OCI-LY1 (cell line): Measurements from ENCODE around the gene AMDHD1.

Source experiments
- H2AFZ ChIP-seq: fragments of 200-600 bp; sonication (generic), shearing (Covaris generic); 2 replicates; pipeline ENCODE4 v1.6.0; 2014; ENCODE audit warnings: antibody characterized with exemption, mild to moderate bottlenecking, low read length
- H3F3A ChIP-seq: fragments of 200-600 bp; sonication (generic), shearing (Covaris generic); 2 replicates; pipeline ENCODE4 v1.6.0; 2014; ENCODE audit warnings: mild to moderate bottlenecking, antibody characterized with exemption, low read length, moderate library complexity; ENCODE audit not compliant: insufficient read depth
- H3K27ac ChIP-seq: fragments of 200-600 bp; sonication (generic); 2 replicates; pipeline ENCODE4 v1.5.1; 2014; ENCODE audit warnings: low read length, mixed run types, mild to moderate bottlenecking, low read depth; ENCODE audit not compliant: poor library complexity, severe bottlenecking
- H3K27me3 ChIP-seq: fragments of 200-600 bp; sonication (generic); 2 replicates; pipeline ENCODE4 v1.6.0; 2014; ENCODE audit warnings: antibody characterized with exemption, mild to moderate bottlenecking, low read length, moderate library complexity; ENCODE audit not compliant: insufficient read depth
- H3K36me3 ChIP-seq: fragments of 200-600 bp; sonication (generic); 2 replicates; pipeline ENCODE4 v1.6.1; 2014; ENCODE audit warnings: mild to moderate bottlenecking, antibody characterized with exemption, low read length, moderate library complexity, mixed read lengths; ENCODE audit not compliant: insufficient read depth
- H3K4me1 ChIP-seq: fragments of 200-600 bp; sonication (generic); 2 replicates; pipeline ENCODE4 v1.5.1; 2014; ENCODE audit warnings: mild to moderate bottlenecking, low read length, moderate library complexity; ENCODE audit not compliant: insufficient read depth, severe bottlenecking
- H3K4me2 ChIP-seq: fragments of 200-600 bp; sonication (generic), shearing (Covaris generic); 2 replicates; pipeline ENCODE4 v1.6.1; 2014; ENCODE audit warnings: low read length
- H3K4me3 ChIP-seq: fragments of 200-600 bp; sonication (generic); 2 replicates; pipeline ENCODE4 v1.5.1; 2014; ENCODE audit warnings: low read length, low read depth, mild to moderate bottlenecking, mixed read lengths; ENCODE audit not compliant: poor library complexity, severe bottlenecking
- H3K79me2 ChIP-seq: fragments of 200-600 bp; shearing (Covaris generic); 2 replicates; pipeline ENCODE4 v1.6.1; 2016; ENCODE audit warnings: mixed run types, low read length, mixed read lengths; ENCODE audit not compliant: insufficient read depth
- H3K9ac ChIP-seq: fragments of 200-600 bp; sonication (generic), shearing (Covaris generic); 2 replicates; pipeline ENCODE4 v1.6.1; 2014; ENCODE audit warnings: mild to moderate bottlenecking, low read length, mixed read lengths
- H3K9me2 ChIP-seq: fragments of 200-600 bp; sonication (generic), shearing (Covaris generic); 2 replicates; pipeline ENCODE4 v1.6.1; 2014; ENCODE audit warnings: low read depth, mild to moderate bottlenecking, low read length, mixed read lengths
- H3K9me3 ChIP-seq: fragments of 200-600 bp; shearing (Covaris generic); 2 replicates; pipeline ENCODE4 v1.6.1; 2014; ENCODE audit warnings: low read length, mixed read lengths
- H4K20me1 ChIP-seq: fragments of 200-600 bp; sonication (generic), shearing (Covaris generic); 2 replicates; pipeline ENCODE4 v1.6.0; 2016; ENCODE audit warnings: mild to moderate bottlenecking, low read length; ENCODE audit not compliant: insufficient read depth
- EZH2 ChIP-seq: fragments of 200-600 bp; sonication (generic), shearing (Covaris generic); IDR thresholded peaks from 2 replicates; pipeline ENCODE4 v1.8.0; 2017; ENCODE audit warnings: borderline replicate concordance, mixed run types, mild to moderate bottlenecking, antibody characterized with exemption, low read length, moderate library complexity, mixed read lengths
- TF ChIP-seq, protein P1 (sequence below): fragments of 200-600 bp; sonication (generic), shearing (Covaris generic); IDR thresholded peaks from 2 replicates; pipeline ENCODE4 v1.5.1; 2017; ENCODE audit warnings: mild to moderate bottlenecking, antibody characterized with exemption, low read length, moderate library complexity, mixed read lengths

AMDHD1 gene

DNA sequence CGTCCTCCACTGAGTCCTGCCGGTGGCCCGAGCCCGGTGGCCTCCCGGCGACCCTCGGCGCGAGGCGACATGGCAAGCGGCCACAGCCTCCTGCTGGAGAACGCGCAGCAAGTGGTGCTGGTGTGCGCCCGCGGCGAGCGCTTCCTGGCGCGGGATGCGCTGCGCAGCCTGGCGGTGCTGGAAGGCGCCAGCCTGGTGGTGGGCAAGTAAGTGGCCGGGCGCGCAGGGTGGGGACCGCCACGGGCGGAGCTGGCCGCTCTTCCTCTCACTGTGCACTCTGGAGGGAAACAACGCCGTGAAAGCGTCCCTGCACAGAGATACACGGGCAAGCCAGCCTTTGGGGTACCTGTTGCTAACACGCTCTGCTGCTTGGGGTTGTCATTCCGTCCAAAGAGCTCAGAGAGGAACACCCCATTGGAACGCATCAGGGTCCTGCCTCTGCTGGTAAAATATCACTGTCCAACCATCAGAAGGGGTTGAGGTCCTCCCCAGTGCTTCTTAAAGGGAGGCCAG, at the start of gene AMDHD1:
TSS of gene AMDHD1 (plus strand) at position 2 of the 513 bp plus-strand sequence. CDS start at position 70, 68 bp downstream.
- no peaks in the 10 kb centered on the region for H3K9me2 ChIP-seq
- peak within 1 kb of the TSS; percentile 66 for H3K4me3 ChIP-seq
- H3K4me2 ChIP-seq, result peak within 1 kb of the TSS; percentile 91
- no peaks in the 10 kb centered on the region for H3K9me3 ChIP-seq
- no peaks in the 10 kb centered on the region for H3K79me2 ChIP-seq
- TF ChIP-seq, protein P1, sequence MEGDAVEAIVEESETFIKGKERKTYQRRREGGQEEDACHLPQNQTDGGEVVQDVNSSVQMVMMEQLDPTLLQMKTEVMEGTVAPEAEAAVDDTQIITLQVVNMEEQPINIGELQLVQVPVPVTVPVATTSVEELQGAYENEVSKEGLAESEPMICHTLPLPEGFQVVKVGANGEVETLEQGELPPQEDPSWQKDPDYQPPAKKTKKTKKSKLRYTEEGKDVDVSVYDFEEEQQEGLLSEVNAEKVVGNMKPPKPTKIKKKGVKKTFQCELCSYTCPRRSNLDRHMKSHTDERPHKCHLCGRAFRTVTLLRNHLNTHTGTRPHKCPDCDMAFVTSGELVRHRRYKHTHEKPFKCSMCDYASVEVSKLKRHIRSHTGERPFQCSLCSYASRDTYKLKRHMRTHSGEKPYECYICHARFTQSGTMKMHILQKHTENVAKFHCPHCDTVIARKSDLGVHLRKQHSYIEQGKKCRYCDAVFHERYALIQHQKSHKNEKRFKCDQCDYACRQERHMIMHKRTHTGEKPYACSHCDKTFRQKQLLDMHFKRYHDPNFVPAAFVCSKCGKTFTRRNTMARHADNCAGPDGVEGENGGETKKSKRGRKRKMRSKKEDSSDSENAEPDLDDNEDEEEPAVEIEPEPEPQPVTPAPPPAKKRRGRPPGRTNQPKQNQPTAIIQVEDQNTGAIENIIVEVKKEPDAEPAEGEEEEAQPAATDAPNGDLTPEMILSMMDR, result peak; percentile 30; the same call in 1 of the 2 replicates
- TF ChIP-seq EZH2, result no peak
- no peaks in the 10 kb centered on the region for H3K27me3 ChIP-seq
- H2AFZ ChIP-seq, result peak within 1 kb of the TSS; percentile 81
- H3K9ac ChIP-seq, result peak within 1 kb of the TSS; percentile 67
- peaks cover 11% of the 10 kb centered on the region for H3K4me1 ChIP-seq
- H3F3A ChIP-seq, result peaks cover 10% of the 10 kb centered on the region; the same call in 1 of the 2 replicates
- no peaks in the 10 kb centered on the region for H3K36me3 ChIP-seq
- H4K20me1 ChIP-seq, result no peaks in the 10 kb centered on the region
- no peak within 1 kb of the TSS for H3K27ac ChIP-seq

- Histone ChIP-seq H3K27ac (no peak overlapping the region), H3F3A (no peaks in the 10 kb centered on the region), H3K4me3 (no peak overlapping the region), H4K20me1 (no peaks in the 10 kb centered on the region), H2AFZ (no peak overlapping the region), H3K4me1 (no peaks in the 10 kb centered on the region), H3K4me2 (no peak overlapping the region), H3K9me2 (no peaks in the 10 kb centered on the region), H3K79me2 (no peaks in the 10 kb centered on the region), H3K9me3 (no peaks in the 10 kb centered on the region), H3K9ac (no peak overlapping the region), H3K27me3 (peaks cover 3% of the 10 kb centered on the region; the same call in 1 of the 2 replicates), H3K36me3 (no peaks in the 10 kb centered on the region)
- no peak for TF ChIP-seq EZH2
- TF ChIP-seq, protein P1, result no peak
Measured at GRCh38 chr12:95896846-95897245, 46.3 kb upstream of the AMDHD1 start.

DNA sequence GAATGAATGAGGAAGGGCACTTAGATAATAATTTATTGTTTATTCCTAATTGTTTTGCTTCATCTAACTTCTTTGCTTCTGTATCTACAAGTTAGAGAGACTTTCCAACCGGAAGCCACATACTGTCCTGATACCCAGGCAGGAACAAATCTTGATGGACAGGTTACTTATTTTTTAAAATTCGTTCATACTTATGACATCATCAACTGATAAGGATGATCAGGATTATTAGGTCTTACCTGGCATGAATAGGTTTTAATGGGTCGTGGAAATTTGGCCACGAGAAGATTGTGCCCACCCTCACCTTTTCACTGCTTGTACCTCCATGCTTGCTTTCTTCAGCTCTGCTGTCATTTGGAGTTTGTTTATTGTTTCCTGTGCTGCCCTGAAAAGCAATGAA, 45.0 kb upstream of the AMDHD1 start:
- no peaks in the 10 kb centered on the region for H3K4me1 ChIP-seq
- H3K9ac ChIP-seq, result no peak overlapping the region
- H3K4me2 ChIP-seq, result no peak overlapping the region
- no peak overlapping the region for H3K27ac ChIP-seq
- no peaks in the 10 kb centered on the region for H3K79me2 ChIP-seq
- H3K4me3 ChIP-seq, result no peak overlapping the region
- no peak overlapping the region for H2AFZ ChIP-seq
- H3K9me2 ChIP-seq, result no peaks in the 10 kb centered on the region
- no peaks in the 10 kb centered on the region for H3K36me3 ChIP-seq
- no peaks in the 10 kb centered on the region for H3K9me3 ChIP-seq
- H4K20me1 ChIP-seq, result no peaks in the 10 kb centered on the region
- no peaks in the 10 kb centered on the region for H3F3A ChIP-seq
- TF ChIP-seq, protein P1, result no peak
- TF ChIP-seq EZH2, result no peak
- peaks cover 3% of the 10 kb centered on the region; the same call in 1 of the 2 replicates for H3K27me3 ChIP-seq
